Activated T-cell treated with anti-CD3 and anti-CD28 coated beads, Interleukin-2, amount 50 U/mL, for 24 hours (primary cell): ENCODE data around the gene KEL.

Source experiments
- DNase-seq: peaks from one replicate; pipeline ENCODE4 v3.0.0-alpha.2; 2020
- H3K27ac Mint-ChIP-seq: 2 replicates; pipeline ENCODE4 v1.8.0; 2020; ENCODE audit warnings: mild to moderate bottlenecking, mixed read lengths
- H3K27me3 Mint-ChIP-seq: 2 replicates; pipeline ENCODE4 v1.8.0; 2020; ENCODE audit warnings: mixed read lengths
- H3K36me3 Mint-ChIP-seq: 2 replicates; pipeline ENCODE4 v1.8.0; 2020; ENCODE audit warnings: low read depth, mixed read lengths
- H3K4me1 Mint-ChIP-seq: 2 replicates; pipeline ENCODE4 v1.8.0; 2020; ENCODE audit warnings: low read depth, mixed read lengths
- H3K4me3 Mint-ChIP-seq: 2 replicates; pipeline ENCODE4 v1.8.0; 2020; ENCODE audit warnings: mild to moderate bottlenecking, moderate library complexity, mixed read lengths
- H3K9me3 Mint-ChIP-seq: 2 replicates; pipeline ENCODE4 v1.8.0; 2020; ENCODE audit warnings: mixed read lengths

Gene KEL

GRCh38 chr7:142904128-142904527, 58.0 kb downstream of the KEL start:
- no peaks in the 10 kb centered on the region for H3K36me3 Mint-ChIP-seq
- H3K4me1 Mint-ChIP-seq, result no peaks in the 10 kb centered on the region
- no peak for DNase-seq
- no peaks in the 10 kb centered on the region for H3K9me3 Mint-ChIP-seq
- H3K27me3 Mint-ChIP-seq, result peaks cover 21% of the 10 kb centered on the region
- no peak overlapping the region for H3K27ac Mint-ChIP-seq
- H3K4me3 Mint-ChIP-seq, result no peak overlapping the region

GRCh38 chr7:142901426-142902259, 60.5 kb downstream of the KEL start:
- no peaks in the 10 kb centered on the region for H3K9me3 Mint-ChIP-seq
- DNase-seq, result no peak
- no peak overlapping the region for H3K4me3 Mint-ChIP-seq
- H3K36me3 Mint-ChIP-seq, result no peaks in the 10 kb centered on the region
- H3K27me3 Mint-ChIP-seq, result peaks cover 3% of the 10 kb centered on the region
- no peak overlapping the region for H3K27ac Mint-ChIP-seq
- no peaks in the 10 kb centered on the region for H3K4me1 Mint-ChIP-seq

- Mint-ChIP-seq H3K27me3 (peaks cover 3% of the 10 kb centered on the region), H3K36me3 (no peaks in the 10 kb centered on the region), H3K9me3 (no peaks in the 10 kb centered on the region), H3K4me3 (no peak overlapping the region), H3K4me1 (no peaks in the 10 kb centered on the region), H3K27ac (no peak overlapping the region)
- no peak for DNase-seq
Measured at GRCh38 chr7:142899661-142900060, 62.5 kb downstream of the KEL start.

- H3K36me3 Mint-ChIP-seq, result no peaks in the 10 kb centered on the region
- no peaks in the 10 kb centered on the region for H3K4me1 Mint-ChIP-seq
- H3K27me3 Mint-ChIP-seq, result peaks cover 3% of the 10 kb centered on the region
- no peaks in the 10 kb centered on the region for H3K9me3 Mint-ChIP-seq
- no peak overlapping the region for H3K4me3 Mint-ChIP-seq
- no peak overlapping the region for H3K27ac Mint-ChIP-seq
- no peak for DNase-seq
Measured at GRCh38 chr7:142898377-142899170, 63.6 kb downstream of the KEL start.

GRCh38 chr7:142897691-142898090, 64.5 kb downstream of the KEL start:
- H3K4me1 Mint-ChIP-seq, result no peaks in the 10 kb centered on the region
- DNase-seq, result no peak
- peaks cover 3% of the 10 kb centered on the region for H3K27me3 Mint-ChIP-seq
- no peak overlapping the region for H3K4me3 Mint-ChIP-seq
- no peaks in the 10 kb centered on the region for H3K9me3 Mint-ChIP-seq
- no peak overlapping the region for H3K27ac Mint-ChIP-seq
- no peaks in the 10 kb centered on the region for H3K36me3 Mint-ChIP-seq

- Mint-ChIP-seq H3K36me3 (no peaks in the 10 kb centered on the region), H3K4me1 (no peaks in the 10 kb centered on the region), H3K4me3 (no peak overlapping the region), H3K27ac (no peak overlapping the region), H3K27me3 (peaks cover 3% of the 10 kb centered on the region), H3K9me3 (no peaks in the 10 kb centered on the region)
- no peak for DNase-seq
Measured at GRCh38 chr7:142896741-142897379, 65.3 kb downstream of the KEL start.

- H3K9me3 Mint-ChIP-seq, result no peaks in the 10 kb centered on the region
- H3K4me1 Mint-ChIP-seq, result no peaks in the 10 kb centered on the region
- no peak for DNase-seq
- peaks cover 3% of the 10 kb centered on the region for H3K27me3 Mint-ChIP-seq
- no peak overlapping the region for H3K27ac Mint-ChIP-seq
- H3K36me3 Mint-ChIP-seq, result no peaks in the 10 kb centered on the region
- H3K4me3 Mint-ChIP-seq, result no peak overlapping the region
Measured at GRCh38 chr7:142896151-142896550, 66.0 kb downstream of the KEL start.

GRCh38 chr7:142894985-142895593, 67.1 kb downstream of the KEL start:
- Mint-ChIP-seq H3K4me3 (no peak overlapping the region), H3K27me3 (peaks cover 3% of the 10 kb centered on the region), H3K9me3 (no peaks in the 10 kb centered on the region), H3K4me1 (no peaks in the 10 kb centered on the region), H3K27ac (no peak overlapping the region), H3K36me3 (no peaks in the 10 kb centered on the region)
- DNase-seq, result no peak

GRCh38 chr7:142894112-142894984, 67.8 kb downstream of the KEL start:
- Mint-ChIP-seq H3K27me3 (peaks cover 3% of the 10 kb centered on the region), H3K36me3 (no peaks in the 10 kb centered on the region)
- DNase-seq, result no peak

GRCh38 chr7:142892951-142893350, 69.2 kb downstream of the KEL start:
- H3K9me3 Mint-ChIP-seq, result no peaks in the 10 kb centered on the region
- H3K4me3 Mint-ChIP-seq, result no peak overlapping the region
- DNase-seq, result no peak
- H3K27me3 Mint-ChIP-seq, result peaks cover 3% of the 10 kb centered on the region
- no peaks in the 10 kb centered on the region for H3K36me3 Mint-ChIP-seq
- no peaks in the 10 kb centered on the region for H3K4me1 Mint-ChIP-seq
- H3K27ac Mint-ChIP-seq, result no peak overlapping the region

More at GRCh38 chr7:142894112-142894984, 67.8 kb downstream of the KEL start:
- no peaks in the 10 kb centered on the region for H3K4me1 Mint-ChIP-seq
- no peak overlapping the region for H3K4me3 Mint-ChIP-seq
- no peak overlapping the region for H3K27ac Mint-ChIP-seq
- no peaks in the 10 kb centered on the region for H3K9me3 Mint-ChIP-seq

GRCh38 chr7:142891490-142892082, 70.6 kb downstream of the KEL start:
- H3K36me3 Mint-ChIP-seq, result no peaks in the 10 kb centered on the region
- no peak for DNase-seq
- no peaks in the 10 kb centered on the region for H3K9me3 Mint-ChIP-seq
- H3K4me3 Mint-ChIP-seq, result no peak overlapping the region
- H3K27ac Mint-ChIP-seq, result no peak overlapping the region
- H3K4me1 Mint-ChIP-seq, result no peaks in the 10 kb centered on the region
- no peaks in the 10 kb centered on the region for H3K27me3 Mint-ChIP-seq
